ENCODE measurements around the gene RAG1.

RAG1 gene

DNA sequence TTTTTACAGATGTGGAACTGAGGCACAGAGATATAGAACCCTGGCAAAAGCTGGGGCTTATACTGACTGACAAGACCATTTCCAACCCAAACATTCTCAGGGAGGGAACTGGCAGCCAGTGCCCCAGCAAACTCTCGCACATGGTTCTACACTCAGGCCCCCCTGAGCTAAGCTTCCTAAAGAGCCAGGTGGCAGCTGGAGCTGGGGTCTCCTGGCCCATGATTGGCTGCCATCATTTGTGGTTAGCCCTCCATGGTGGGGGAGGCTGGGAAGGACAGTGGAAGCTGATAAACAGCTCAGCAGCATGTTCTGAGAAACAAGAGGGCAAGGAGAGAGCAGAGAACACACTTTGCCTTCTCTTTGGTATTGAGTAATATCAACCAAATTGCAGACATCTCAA lies at the start of gene RAG1:
RAG1 (plus strand) TSS at position 314 of the 400 bp plus-strand sequence. CDS start 5,298 bp downstream, outside the sequence.
- H3F3A ChIP-seq (ENCODE audit: insufficient read depth, low read length): no peaks in the 10 kb centered on the region
- peak within 1 kb of the TSS; percentile 81 for H3K27ac ChIP-seq (ENCODE audit: low read depth, low read length, poor library complexity, severe bottlenecking)
- no peaks in the 10 kb centered on the region for H3K9me2 ChIP-seq (ENCODE audit: low read depth, low read length)
- no peaks in the 10 kb centered on the region for H3K9me3 ChIP-seq (ENCODE audit: low read length)
- H3K4me1 ChIP-seq (ENCODE audit: insufficient read depth, low read length, severe bottlenecking): peaks cover 78% of the 10 kb centered on the region
- H3K27me3 ChIP-seq (ENCODE audit: insufficient read depth, low read length): no peaks in the 10 kb centered on the region
- H3K36me3 ChIP-seq (ENCODE audit: insufficient read depth, low read length): no peaks in the 10 kb centered on the region
- H3K9ac ChIP-seq (ENCODE audit: low read length): peak within 1 kb of the TSS; percentile 33; the same call in 1 of the 2 replicates
- no peak within 1 kb of the TSS for H2AFZ ChIP-seq (ENCODE audit: low read length)
- peak within 1 kb of the TSS; percentile 40; the same call in 1 of the 2 replicates for H3K4me2 ChIP-seq (ENCODE audit: low read length)
- TF ChIP-seq, protein P1, sequence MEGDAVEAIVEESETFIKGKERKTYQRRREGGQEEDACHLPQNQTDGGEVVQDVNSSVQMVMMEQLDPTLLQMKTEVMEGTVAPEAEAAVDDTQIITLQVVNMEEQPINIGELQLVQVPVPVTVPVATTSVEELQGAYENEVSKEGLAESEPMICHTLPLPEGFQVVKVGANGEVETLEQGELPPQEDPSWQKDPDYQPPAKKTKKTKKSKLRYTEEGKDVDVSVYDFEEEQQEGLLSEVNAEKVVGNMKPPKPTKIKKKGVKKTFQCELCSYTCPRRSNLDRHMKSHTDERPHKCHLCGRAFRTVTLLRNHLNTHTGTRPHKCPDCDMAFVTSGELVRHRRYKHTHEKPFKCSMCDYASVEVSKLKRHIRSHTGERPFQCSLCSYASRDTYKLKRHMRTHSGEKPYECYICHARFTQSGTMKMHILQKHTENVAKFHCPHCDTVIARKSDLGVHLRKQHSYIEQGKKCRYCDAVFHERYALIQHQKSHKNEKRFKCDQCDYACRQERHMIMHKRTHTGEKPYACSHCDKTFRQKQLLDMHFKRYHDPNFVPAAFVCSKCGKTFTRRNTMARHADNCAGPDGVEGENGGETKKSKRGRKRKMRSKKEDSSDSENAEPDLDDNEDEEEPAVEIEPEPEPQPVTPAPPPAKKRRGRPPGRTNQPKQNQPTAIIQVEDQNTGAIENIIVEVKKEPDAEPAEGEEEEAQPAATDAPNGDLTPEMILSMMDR (IDR thresholded peaks at IDR 0.05; ENCODE audit: low read length): no peak
- no peak for TF ChIP-seq EZH2 (IDR thresholded peaks at IDR 0.05; ENCODE audit: borderline replicate concordance, low read length)
- H3K79me2 ChIP-seq (ENCODE audit: insufficient read depth, low read length): no peaks in the 10 kb centered on the region
- H4K20me1 ChIP-seq (ENCODE audit: insufficient read depth, low read length): no peaks in the 10 kb centered on the region
- peak within 1 kb of the TSS; percentile 40 for H3K4me3 ChIP-seq (ENCODE audit: low read depth, low read length, poor library complexity, severe bottlenecking)

DNA sequence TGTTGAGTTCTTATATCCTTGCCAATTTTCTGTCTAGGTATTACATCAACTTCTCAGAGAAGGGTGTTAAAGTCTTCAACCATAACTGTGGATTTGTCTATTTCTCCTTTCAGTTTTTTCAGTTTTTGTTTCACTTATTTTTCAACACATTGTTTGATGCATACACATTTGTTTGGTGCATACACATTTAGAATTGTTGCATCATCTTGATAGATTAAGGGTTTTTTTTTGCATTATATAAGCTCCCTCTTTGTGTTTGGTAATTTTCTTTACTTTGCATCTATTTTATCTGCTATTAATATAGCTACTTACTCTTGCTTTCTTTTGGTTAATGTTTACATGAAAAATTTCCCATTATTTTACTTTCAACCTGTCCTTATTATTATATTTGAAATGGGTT lies 37.0 kb upstream of the RAG1 start:
- H3K4me2 ChIP-seq (ENCODE audit: low read length): no peak overlapping the region

DNA sequence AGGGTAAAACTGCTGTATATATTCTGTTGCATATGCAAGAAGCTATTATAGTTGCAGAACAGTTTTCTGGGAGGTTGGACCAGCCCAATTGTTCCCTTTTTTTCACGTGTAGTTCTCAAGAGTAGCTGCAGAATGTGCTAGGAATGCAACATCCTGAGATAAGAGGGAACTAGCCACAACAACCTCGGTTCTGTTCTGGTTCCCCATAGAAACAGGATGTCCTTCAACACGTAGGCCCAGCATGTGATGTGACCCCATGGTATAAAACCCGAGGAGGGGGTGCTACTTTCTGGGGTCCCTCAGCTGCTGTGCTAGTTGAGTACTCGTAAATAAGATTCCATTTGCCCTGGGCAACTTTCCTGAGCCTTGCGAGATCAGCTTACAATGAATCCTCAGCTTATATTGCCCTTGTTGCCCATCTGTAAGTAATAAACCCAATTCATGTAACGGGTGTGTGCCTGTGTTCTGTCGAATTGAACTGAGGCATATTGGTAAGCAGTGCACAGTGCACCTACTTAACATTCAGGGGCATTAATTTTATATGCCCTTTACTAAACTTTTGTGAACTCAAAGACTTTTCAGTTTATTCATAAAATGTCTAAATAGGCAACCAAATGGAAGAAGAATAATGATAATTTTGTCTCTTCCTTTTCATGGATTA lies 34.7 kb upstream of the RAG1 start:
- Histone ChIP-seq H3K4me3 (ENCODE audit: low read depth, low read length, poor library complexity, severe bottlenecking) (no peak overlapping the region), H2AFZ (ENCODE audit: low read length) (no peak overlapping the region), H3F3A (ENCODE audit: insufficient read depth, low read length) (no peaks in the 10 kb centered on the region), H3K79me2 (ENCODE audit: insufficient read depth, low read length) (no peaks in the 10 kb centered on the region), H3K4me2 (ENCODE audit: low read length) (no peak overlapping the region), H3K4me1 (ENCODE audit: insufficient read depth, low read length, severe bottlenecking) (no peaks in the 10 kb centered on the region), H3K9me2 (ENCODE audit: low read depth, low read length) (no peaks in the 10 kb centered on the region), H3K36me3 (ENCODE audit: insufficient read depth, low read length) (no peaks in the 10 kb centered on the region), H3K9me3 (ENCODE audit: low read length) (no peaks in the 10 kb centered on the region), H3K27me3 (ENCODE audit: insufficient read depth, low read length) (no peaks in the 10 kb centered on the region), H3K9ac (ENCODE audit: low read length) (no peak overlapping the region), H4K20me1 (ENCODE audit: insufficient read depth, low read length) (no peaks in the 10 kb centered on the region), H3K27ac (ENCODE audit: low read depth, low read length, poor library complexity, severe bottlenecking) (no peak overlapping the region)
- TF ChIP-seq, protein P1 (IDR thresholded peaks at IDR 0.05; ENCODE audit: low read length): no peak
- TF ChIP-seq EZH2 (IDR thresholded peaks at IDR 0.05; ENCODE audit: borderline replicate concordance, low read length): no peak

More for the DNA sequence above, 37.0 kb upstream of the RAG1 start:
- no peak overlapping the region for H3K9ac ChIP-seq (ENCODE audit: low read length)
- H3K9me2 ChIP-seq (ENCODE audit: low read depth, low read length): no peaks in the 10 kb centered on the region
- no peak overlapping the region for H2AFZ ChIP-seq (ENCODE audit: low read length)
- H3K79me2 ChIP-seq (ENCODE audit: insufficient read depth, low read length): no peaks in the 10 kb centered on the region
- H3K27me3 ChIP-seq (ENCODE audit: insufficient read depth, low read length): no peaks in the 10 kb centered on the region
- no peaks in the 10 kb centered on the region for H4K20me1 ChIP-seq (ENCODE audit: insufficient read depth, low read length)
- no peaks in the 10 kb centered on the region for H3K4me1 ChIP-seq (ENCODE audit: insufficient read depth, low read length, severe bottlenecking)
- TF ChIP-seq, protein P1 (IDR thresholded peaks at IDR 0.05; ENCODE audit: low read length): no peak
- TF ChIP-seq EZH2 (IDR thresholded peaks at IDR 0.05; ENCODE audit: borderline replicate concordance, low read length): no peak
- no peaks in the 10 kb centered on the region for H3K9me3 ChIP-seq (ENCODE audit: low read length)
- H3K36me3 ChIP-seq (ENCODE audit: insufficient read depth, low read length): no peaks in the 10 kb centered on the region
- H3F3A ChIP-seq (ENCODE audit: insufficient read depth, low read length): no peaks in the 10 kb centered on the region
- no peak overlapping the region for H3K4me3 ChIP-seq (ENCODE audit: low read depth, low read length, poor library complexity, severe bottlenecking)
- H3K27ac ChIP-seq (ENCODE audit: low read depth, low read length, poor library complexity, severe bottlenecking): no peak overlapping the region

Measured in OCI-LY1 (cell line).